Keratinocyte (primary cell): ENCODE measurements around the gene ELP4.

Source experiments
- CTCF ChIP-seq, 3 experiments: IDR thresholded peaks in 1 of 3; conservative IDR thresholded peaks in 1 of 3; optimal IDR thresholded peaks in 1 of 3; 2 replicates in 2 of 3; 3 replicates in 1 of 3; pipeline versions ENCODE3 to v1.5.1; 2011; ENCODE audit warnings: low read length in 3 of 3, mild to moderate bottlenecking in 3 of 3, moderate library complexity in 2 of 3, control low read depth in 1 of 3, inconsistent platforms in 1 of 3; ENCODE audit not compliant: insufficient read depth in 2 of 3; ENCODE audit errors: extremely low read depth in 1 of 3
- EZH2 ChIP-seq: IDR thresholded peaks from one replicate; pipeline ENCODE4 v1.6.1; 2012; ENCODE audit warnings: inconsistent platforms, mild to moderate bottlenecking, low read length, moderate library complexity

GRCh38 chr11:31643857-31644256 is 134.3 kb downstream of the ELP4 start:
- TF ChIP-seq CTCF (optimal IDR thresholded peaks at IDR 0.05 in 1 of 3, IDR thresholded peaks at IDR 0.05 in 1 of 3, conservative IDR thresholded peaks at IDR 0.05 in 1 of 3; ENCODE audit: extremely low read depth in 1 of 3, insufficient read depth in 2 of 3, low read length in 3 of 3) (no peak), EZH2 (no peak)
